HEK293 (cell line): ENCODE results near the gene GCDH.
"Not testable (repeated sequence)": the region's sequence is repeated elsewhere in the genome, so short reads cannot be mapped to it uniquely, and the experiment has no call there.

Source experiments
- BCL6B ChIP-seq: fragments of 450-650 bp; formaldehyde crosslinking; IDR thresholded peaks from 2 replicates; pipeline ENCODE4 v1.5.1; 2017; ENCODE audit warnings: missing biosample characterization, missing genetic modification characterization
- CTCF ChIP-seq: fragments of 450-650 bp; formaldehyde crosslinking; IDR thresholded peaks from 2 replicates; pipeline ENCODE4 v1.5.1; 2016; ENCODE audit warnings: missing biosample characterization, missing genetic modification characterization
- PBX3 ChIP-seq: sonication (generic); formaldehyde crosslinking; IDR thresholded peaks from 2 replicates; pipeline ENCODE4 v1.8.1; 2022; ENCODE audit warnings: mild to moderate bottlenecking, moderate library complexity, missing genetic modification reagents
- PRDM10 ChIP-seq: fragments of 450-650 bp; formaldehyde crosslinking; IDR thresholded peaks from 2 replicates; pipeline ENCODE4 v1.5.1; 2016; ENCODE audit warnings: missing biosample characterization, missing genetic modification characterization
- PRDM4 ChIP-seq: fragments of 450-650 bp; formaldehyde crosslinking; IDR thresholded peaks from 2 replicates; pipeline ENCODE4 v1.5.1; 2017; ENCODE audit warnings: missing biosample characterization, missing genetic modification characterization
- REST ChIP-seq: fragments of 450-650 bp; formaldehyde crosslinking; IDR thresholded peaks from 2 replicates; pipeline ENCODE4 v1.5.1; 2016; ENCODE audit warnings: missing biosample characterization, missing genetic modification characterization
- ZBTB1 ChIP-seq: fragments of 450-650 bp; formaldehyde crosslinking; IDR thresholded peaks from 2 replicates; pipeline ENCODE4 v1.5.1; 2016; ENCODE audit warnings: missing biosample characterization, missing genetic modification characterization
- ZNF133 ChIP-seq: fragments of 450-650 bp; formaldehyde crosslinking; IDR thresholded peaks from 2 replicates; pipeline ENCODE4 v1.5.1; 2016; ENCODE audit warnings: missing biosample characterization, missing genetic modification characterization
- ZNF362 ChIP-seq: fragments of 450-650 bp; formaldehyde crosslinking; IDR thresholded peaks from 2 replicates; pipeline ENCODE4 v1.5.1; 2016; ENCODE audit warnings: missing biosample characterization, missing genetic modification characterization
- ZNF530 ChIP-seq: fragments of 450-650 bp; formaldehyde crosslinking; IDR thresholded peaks from 2 replicates; pipeline ENCODE4 v1.5.1; 2016; ENCODE audit warnings: low read depth, missing biosample characterization, missing genetic modification characterization
- ZNF692 ChIP-seq: fragments of 450-650 bp; formaldehyde crosslinking; IDR thresholded peaks from 2 replicates; pipeline ENCODE4 v1.5.1; 2016; ENCODE audit warnings: missing biosample characterization, missing genetic modification characterization

GRCh38 chr19:12915860-12916259 lies 24.9 kb downstream of the GCDH start:
- not testable (repeated sequence) for TF ChIP-seq ZNF362 (tag by site-specific recombination); ZNF530 (tag by site-specific recombination); REST (tag by site-specific recombination); CTCF (tag by site-specific recombination); ZBTB1; PBX3 (CRISPR knock-in tag); ZNF133 (tag by site-specific recombination); ZNF692 (tag by site-specific recombination); BCL6B; PRDM10 (tag by site-specific recombination); PRDM4
